Fibroblast of villous mesenchyme (primary cell): ENCODE results near the gene ATP1B3. TPM values are rescaled to one million over a fixed set of nuclear protein-coding genes. Genes with fewer than 3 reads are reported as not detected.

ENCODE experiments used
- DNase-seq: peaks from one replicate; pipeline ENCODE4 v3.0.0-alpha.2; 2010; ENCODE audit warnings: low read depth
- H3K4me3 ChIP-seq: 2 replicates; pipeline ENCODE4 v1.5.1; 2011; ENCODE audit warnings: low read depth, mild to moderate bottlenecking, low read length
- CTCF ChIP-seq: IDR thresholded peaks from 2 replicates; pipeline ENCODE4 v1.5.1; 2012; ENCODE audit warnings: low read depth, mild to moderate bottlenecking, low read length; ENCODE audit not compliant: insufficient read depth
- total RNA-seq: library from RNA; depleted of rRNA; stranded (reverse); fragments of >200 nt; gene quantifications from 2 replicates; pipeline ENCODE4 v1.2.3, GENCODE V29; 2012

ATP1B3 gene
- total RNA-seq, 1 donor: 82.5 TPM

DNA sequence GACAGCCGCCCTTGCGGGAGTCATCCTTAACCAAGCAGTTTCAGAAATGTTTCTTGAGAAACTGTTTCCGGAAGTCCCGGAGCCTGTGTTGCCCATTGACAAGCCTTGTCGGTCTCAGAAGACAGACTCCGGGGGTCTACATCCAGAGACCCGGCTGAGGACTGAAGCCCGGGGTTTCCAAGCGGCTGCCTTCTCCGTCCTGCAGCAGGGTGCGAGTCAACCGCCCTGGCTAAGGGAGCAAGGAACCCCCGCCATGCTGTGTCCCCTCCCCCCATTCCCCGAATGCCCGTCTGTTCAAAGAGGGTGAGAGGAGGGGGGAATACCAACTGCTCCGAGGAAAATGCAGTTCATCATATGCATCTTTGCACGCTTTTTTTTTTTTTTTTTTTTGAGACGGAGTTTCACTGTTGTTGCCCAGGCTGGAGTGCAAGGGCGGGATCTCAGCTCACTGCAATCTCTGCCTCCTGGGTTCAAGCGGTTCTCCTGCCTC is 61.6 kb downstream of the ATP1B3 start:
- no peak for DNase-seq
- H3K4me3 ChIP-seq: no peak overlapping the region
- no peak for TF ChIP-seq CTCF

DNA sequence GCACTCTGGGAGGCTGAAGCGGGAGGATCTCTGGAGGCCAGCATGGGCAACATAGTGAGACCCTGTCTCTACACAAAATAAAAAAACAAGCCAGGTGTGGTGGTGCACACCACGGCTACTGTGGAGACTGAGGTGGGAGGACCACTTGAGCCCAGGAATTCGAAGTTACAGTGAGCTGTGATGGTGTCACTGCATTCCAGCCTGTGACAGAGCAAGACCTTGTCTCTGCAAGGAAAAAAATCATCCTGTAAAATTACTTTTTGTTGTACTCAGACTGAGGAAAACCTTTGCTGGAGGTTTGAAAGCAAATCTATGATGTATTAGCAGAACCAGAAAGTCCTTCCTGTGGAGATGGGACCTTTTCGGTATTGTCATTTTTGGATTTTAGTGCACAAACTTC is 63.3 kb downstream of the ATP1B3 start:
- no peak for TF ChIP-seq CTCF
- no peak overlapping the region for H3K4me3 ChIP-seq
- DNase-seq: no peak

GRCh38 chr3:141940194-141940776 is 63.8 kb downstream of the ATP1B3 start:
- peak; percentile 37 for DNase-seq
- TF ChIP-seq CTCF: peak; percentile 6
- no peak overlapping the region for H3K4me3 ChIP-seq

DNA sequence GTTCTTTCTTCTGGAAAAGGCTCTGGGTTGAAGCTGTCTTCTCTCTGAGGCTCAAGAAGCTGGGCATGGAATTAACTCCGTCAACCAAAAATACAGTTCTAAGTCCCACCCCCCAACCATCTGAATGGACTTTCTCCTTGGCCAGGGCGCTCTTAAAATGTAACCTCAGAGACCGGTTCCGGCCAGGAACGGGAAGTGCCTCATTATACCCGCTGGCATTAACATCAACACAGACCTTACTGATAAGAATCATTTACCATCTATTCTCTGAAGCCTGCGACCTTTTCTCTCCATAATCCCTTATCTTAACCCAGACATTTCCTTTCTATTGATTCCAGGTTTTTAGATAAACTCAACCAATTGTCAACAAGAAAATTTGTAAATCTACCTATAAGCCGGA is 64.7 kb downstream of the ATP1B3 start:
- no peak for DNase-seq
- H3K4me3 ChIP-seq: no peak overlapping the region
- no peak for TF ChIP-seq CTCF

DNA sequence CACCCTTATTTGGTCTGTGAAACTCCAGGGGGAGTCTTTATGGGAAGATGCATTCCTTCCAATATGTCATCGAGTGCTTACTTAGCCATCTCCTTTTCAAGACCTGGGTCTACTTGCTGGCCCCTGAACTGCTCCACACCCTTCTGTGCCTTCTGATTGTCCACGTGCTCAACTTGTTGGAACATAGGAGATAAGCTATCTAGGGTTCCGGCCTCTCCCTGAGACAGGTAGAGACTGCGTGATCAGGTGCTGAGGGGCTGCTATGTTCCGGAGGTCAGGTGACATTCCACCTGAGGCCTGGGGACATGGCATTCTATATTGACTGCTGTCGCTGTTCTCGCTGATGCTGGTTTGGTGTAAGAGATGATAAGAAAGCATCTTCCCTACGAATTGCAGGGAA is 65.6 kb downstream of the ATP1B3 start:
- no peak overlapping the region for H3K4me3 ChIP-seq
- DNase-seq: no peak
- no peak for TF ChIP-seq CTCF

DNA sequence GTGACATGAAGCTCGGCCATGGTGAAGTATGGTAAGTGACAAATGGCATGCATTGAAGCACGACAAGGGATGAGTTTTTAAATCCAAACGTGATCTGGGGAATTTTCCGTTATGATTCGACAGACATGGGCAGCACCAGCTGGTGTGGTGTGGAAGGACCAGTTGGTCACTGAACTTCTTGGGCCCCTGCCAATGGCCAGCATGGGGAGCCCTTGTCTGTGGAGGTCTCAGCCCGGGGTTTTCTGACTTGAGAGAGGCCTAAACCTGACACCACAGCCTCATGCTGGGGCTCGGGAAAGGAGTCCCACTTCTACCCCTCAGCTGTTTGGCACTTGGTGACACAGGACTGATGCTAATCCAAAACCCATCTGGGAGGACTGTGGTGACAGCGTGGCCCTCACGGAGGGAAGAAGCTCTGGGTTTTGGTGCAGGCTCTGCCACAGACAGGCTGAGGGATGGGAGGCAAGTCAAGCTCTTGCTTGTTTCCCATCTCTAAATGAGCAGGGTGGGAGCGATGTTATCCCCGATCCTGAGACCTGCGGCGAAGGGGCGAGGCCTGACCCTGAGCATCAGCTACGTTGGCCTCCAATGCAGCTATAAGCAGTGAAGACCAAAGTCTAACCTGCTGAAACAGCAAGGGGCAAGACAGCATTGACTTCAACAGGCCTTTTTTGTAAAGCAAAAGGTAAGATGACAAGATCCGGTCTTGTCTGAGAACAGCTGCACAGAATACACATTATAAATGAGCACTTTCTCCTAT is 69.5 kb downstream of the ATP1B3 start:
- TF ChIP-seq CTCF: no peak
- no peak overlapping the region for H3K4me3 ChIP-seq
- DNase-seq: no peak
